ENCODE data around the gene UNC13B.

The UNC13B gene

GRCh38 chr9:35203528-35203927, 41.7 kb downstream of the UNC13B start:
- no peaks in the 10 kb centered on the region for H4K20me1 ChIP-seq (ENCODE audit: insufficient read depth, low read length)
- no peak overlapping the region for H3K4me3 ChIP-seq (ENCODE audit: low read depth, low read length, poor library complexity, severe bottlenecking)
- no peaks in the 10 kb centered on the region for H3K9me2 ChIP-seq (ENCODE audit: low read depth, low read length)
- H3K27ac ChIP-seq (ENCODE audit: low read depth, low read length, poor library complexity, severe bottlenecking), result no peak overlapping the region
- H3K79me2 ChIP-seq (ENCODE audit: insufficient read depth, low read length), result no peaks in the 10 kb centered on the region
- no peak overlapping the region for H2AFZ ChIP-seq (ENCODE audit: low read length)
- H3K4me2 ChIP-seq (ENCODE audit: low read length), result no peak overlapping the region
- no peak for TF ChIP-seq EZH2 (IDR thresholded peaks at IDR 0.05; ENCODE audit: borderline replicate concordance, low read length)
- TF ChIP-seq CTCF (IDR thresholded peaks at IDR 0.05; ENCODE audit: low read length), result no peak
- no peak overlapping the region for H3K9ac ChIP-seq (ENCODE audit: low read length)
- H3K27me3 ChIP-seq (ENCODE audit: insufficient read depth, low read length), result no peaks in the 10 kb centered on the region
- H3K36me3 ChIP-seq (ENCODE audit: insufficient read depth, low read length), result no peaks in the 10 kb centered on the region
- no peaks in the 10 kb centered on the region for H3K4me1 ChIP-seq (ENCODE audit: insufficient read depth, low read length, severe bottlenecking)
- H3F3A ChIP-seq (ENCODE audit: insufficient read depth, low read length), result no peaks in the 10 kb centered on the region
- no peaks in the 10 kb centered on the region for H3K9me3 ChIP-seq (ENCODE audit: low read length)

GRCh38 chr9:35205340-35205739, 43.5 kb downstream of the UNC13B start:
- Histone ChIP-seq H3K27me3 (ENCODE audit: insufficient read depth, low read length) (no peaks in the 10 kb centered on the region), H3K79me2 (ENCODE audit: insufficient read depth, low read length) (no peaks in the 10 kb centered on the region), H4K20me1 (ENCODE audit: insufficient read depth, low read length) (no peaks in the 10 kb centered on the region), H3F3A (ENCODE audit: insufficient read depth, low read length) (no peaks in the 10 kb centered on the region), H3K36me3 (ENCODE audit: insufficient read depth, low read length) (no peaks in the 10 kb centered on the region), H3K4me3 (ENCODE audit: low read depth, low read length, poor library complexity, severe bottlenecking) (no peak overlapping the region), H3K27ac (ENCODE audit: low read depth, low read length, poor library complexity, severe bottlenecking) (no peak overlapping the region), H3K9me3 (ENCODE audit: low read length) (no peaks in the 10 kb centered on the region), H3K4me1 (ENCODE audit: insufficient read depth, low read length, severe bottlenecking) (no peaks in the 10 kb centered on the region), H3K4me2 (ENCODE audit: low read length) (no peak overlapping the region), H3K9me2 (ENCODE audit: low read depth, low read length) (no peaks in the 10 kb centered on the region), H3K9ac (ENCODE audit: low read length) (no peak overlapping the region), H2AFZ (ENCODE audit: low read length) (no peak overlapping the region)
- no peak for TF ChIP-seq EZH2 (IDR thresholded peaks at IDR 0.05; ENCODE audit: borderline replicate concordance, low read length)
- no peak for TF ChIP-seq CTCF (IDR thresholded peaks at IDR 0.05; ENCODE audit: low read length)

- no peaks in the 10 kb centered on the region for H3K36me3 ChIP-seq (ENCODE audit: insufficient read depth, low read length)
- no peak overlapping the region for H3K9ac ChIP-seq (ENCODE audit: low read length)
- H3F3A ChIP-seq (ENCODE audit: insufficient read depth, low read length), result no peaks in the 10 kb centered on the region
- no peaks in the 10 kb centered on the region for H3K79me2 ChIP-seq (ENCODE audit: insufficient read depth, low read length)
- H2AFZ ChIP-seq (ENCODE audit: low read length), result no peak overlapping the region
- no peak for TF ChIP-seq CTCF (IDR thresholded peaks at IDR 0.05; ENCODE audit: low read length)
- no peak for TF ChIP-seq EZH2 (IDR thresholded peaks at IDR 0.05; ENCODE audit: borderline replicate concordance, low read length)
- H3K4me1 ChIP-seq (ENCODE audit: insufficient read depth, low read length, severe bottlenecking), result no peaks in the 10 kb centered on the region
- H3K9me3 ChIP-seq (ENCODE audit: low read length), result no peaks in the 10 kb centered on the region
- H3K4me3 ChIP-seq (ENCODE audit: low read depth, low read length, poor library complexity, severe bottlenecking), result no peak overlapping the region
- no peaks in the 10 kb centered on the region for H3K27me3 ChIP-seq (ENCODE audit: insufficient read depth, low read length)
- H3K27ac ChIP-seq (ENCODE audit: low read depth, low read length, poor library complexity, severe bottlenecking), result no peak overlapping the region
- no peak overlapping the region for H3K4me2 ChIP-seq (ENCODE audit: low read length)
- H3K9me2 ChIP-seq (ENCODE audit: low read depth, low read length), result no peaks in the 10 kb centered on the region
- no peaks in the 10 kb centered on the region for H4K20me1 ChIP-seq (ENCODE audit: insufficient read depth, low read length)
These were observed 50.0 kb downstream of the UNC13B start for GRCh38 chr9:35211854-35212253.

Measured in OCI-LY1 (cell line).